Erythroblast (primary cell): ENCODE measurements around the gene ZSCAN10.

Experiments
- GATA1 ChIP-seq: IDR thresholded peaks from 2 replicates; pipeline ENCODE4 v1.6.1; 2011; ENCODE audit warnings: low read depth, mild to moderate bottlenecking, control low read depth, low read length, moderate library complexity
- POLR2A ChIP-seq: IDR thresholded peaks from 2 replicates; pipeline ENCODE4 v1.6.1; 2011; ENCODE audit warnings: mild to moderate bottlenecking, low read length

GRCh38 chr16:3074860-3075522 is 24.1 kb downstream of the ZSCAN10 start:
- no peak for TF ChIP-seq POLR2A
- TF ChIP-seq GATA1: no peak
